IMR-90 (cell line): ENCODE data around the gene MRPL41.

Experiments
- CEBPB ChIP-seq: IDR thresholded peaks from 2 replicates; pipeline ENCODE4 v1.6.1; 2012; ENCODE audit warnings: low read depth, low read length, improper control_type of control experiment
- CTCF ChIP-seq: conservative IDR thresholded peaks from 2 replicates; pipeline ENCODE4 v1.5.1; 2012; ENCODE audit warnings: mild to moderate bottlenecking, low read depth, low read length, improper control_type of control experiment
- POLR2A ChIP-seq: IDR thresholded peaks from 2 replicates; pipeline ENCODE4 v1.6.1; 2012; ENCODE audit warnings: mild to moderate bottlenecking, low read depth, low read length
- RAD21 ChIP-seq: IDR thresholded peaks from 2 replicates; pipeline ENCODE4 v1.6.1; 2012; ENCODE audit warnings: low read length, improper control_type of control experiment
- RFX5 ChIP-seq: IDR thresholded peaks from 2 replicates; pipeline ENCODE4 v1.8.0; 2012; ENCODE audit warnings: low read depth, mild to moderate bottlenecking, low read length, moderate library complexity
- SMC3 ChIP-seq: fragments of 150-350 bp; IDR thresholded peaks from 2 replicates; pipeline ENCODE4 v1.6.1; 2016; ENCODE audit warnings: low read depth, mild to moderate bottlenecking, antibody characterized with exemption, low read length, moderate library complexity

- TF ChIP-seq CTCF (no peak), RAD21 (no peak), RFX5 (no peak), POLR2A (no peak), SMC3 (no peak), CEBPB (no peak)
These were observed 45.4 kb upstream of the MRPL41 start for GRCh38 chr9:137506274-137506673.
